ENCODE measurements around the gene PRR16.
"Not testable (repeated sequence)": the region's sequence is repeated elsewhere in the genome, so short reads cannot be mapped to it uniquely, and the experiment has no call there.

PRR16 gene

DNA sequence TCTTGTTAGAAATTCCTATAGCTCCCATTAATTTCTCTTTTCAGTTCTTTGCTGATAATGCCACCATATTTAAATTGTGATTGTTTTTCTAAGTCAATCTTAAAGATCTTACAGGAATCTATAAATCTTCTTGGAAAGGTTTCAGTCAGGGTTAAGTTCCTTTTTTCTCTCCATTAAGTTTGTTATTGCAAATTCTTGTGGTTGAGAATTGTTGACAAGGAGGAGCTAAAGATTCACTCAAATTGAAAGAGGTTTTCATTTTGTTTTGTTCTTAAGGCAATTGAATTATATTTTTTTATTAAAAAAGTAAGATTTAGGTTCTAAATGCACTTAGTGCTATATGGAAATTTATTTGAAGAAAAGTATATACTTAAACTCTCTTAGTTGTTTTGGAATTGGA, 213.4 kb downstream of the PRR16 start:
- DNase-seq = no peak

DNA sequence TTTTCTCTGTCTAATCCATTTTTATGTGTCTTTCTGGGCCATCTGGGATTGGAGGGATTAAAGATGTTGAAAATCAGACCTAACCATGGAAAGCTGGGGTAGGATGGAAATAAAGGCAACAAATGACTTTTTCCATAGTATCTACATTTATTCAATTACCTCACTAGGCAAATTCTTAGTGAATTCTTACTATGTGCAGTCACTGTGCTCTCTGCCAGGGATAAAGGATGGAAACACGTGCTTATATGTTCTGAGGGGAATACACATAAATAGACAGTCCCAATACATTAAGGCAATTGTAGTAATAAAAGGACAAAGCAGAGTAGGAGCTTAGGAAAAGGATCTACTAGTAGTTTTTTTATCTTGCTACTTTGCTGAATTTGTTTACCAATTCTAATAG, 214.2 kb downstream of the PRR16 start:
- no peak for DNase-seq

DNA sequence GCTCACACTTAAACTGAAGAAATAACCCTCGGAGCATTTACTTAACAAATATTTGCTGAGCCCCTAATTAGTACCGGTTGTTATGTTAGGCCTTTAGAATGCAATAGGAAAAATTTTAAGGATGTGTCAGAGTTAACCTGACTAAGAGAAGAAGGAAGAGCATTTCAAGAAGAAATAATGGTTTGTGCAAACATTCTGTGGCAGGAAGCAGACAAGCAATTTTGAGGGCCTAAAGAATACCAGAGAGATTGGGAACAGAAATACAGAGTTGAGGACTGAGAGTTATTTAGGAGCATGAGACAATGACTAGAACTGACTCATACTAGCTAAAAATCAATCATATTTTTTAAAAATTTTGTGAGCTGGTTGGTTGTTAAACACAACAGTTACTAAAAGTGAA, 218.8 kb downstream of the PRR16 start:
- no peak for DNase-seq

DNA sequence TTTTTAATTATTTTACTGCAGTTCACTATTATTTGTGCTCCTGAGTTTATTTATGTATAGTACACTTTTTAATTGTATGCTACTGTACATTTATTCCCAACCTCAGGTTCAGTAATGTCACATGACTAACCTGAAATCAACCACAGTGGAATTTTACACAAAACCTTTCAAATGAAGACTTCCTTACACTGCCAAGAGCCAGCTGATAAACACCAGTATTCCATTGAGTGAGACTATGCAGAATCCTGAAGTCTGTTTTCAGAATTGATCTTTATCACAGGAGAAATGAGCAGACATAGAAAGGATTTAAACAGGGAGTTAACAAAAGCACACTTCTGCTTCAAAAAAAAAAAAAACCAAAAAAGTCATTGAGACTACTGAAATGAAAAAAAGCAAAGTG, 219.5 kb downstream of the PRR16 start:
- no peak for DNase-seq

DNA sequence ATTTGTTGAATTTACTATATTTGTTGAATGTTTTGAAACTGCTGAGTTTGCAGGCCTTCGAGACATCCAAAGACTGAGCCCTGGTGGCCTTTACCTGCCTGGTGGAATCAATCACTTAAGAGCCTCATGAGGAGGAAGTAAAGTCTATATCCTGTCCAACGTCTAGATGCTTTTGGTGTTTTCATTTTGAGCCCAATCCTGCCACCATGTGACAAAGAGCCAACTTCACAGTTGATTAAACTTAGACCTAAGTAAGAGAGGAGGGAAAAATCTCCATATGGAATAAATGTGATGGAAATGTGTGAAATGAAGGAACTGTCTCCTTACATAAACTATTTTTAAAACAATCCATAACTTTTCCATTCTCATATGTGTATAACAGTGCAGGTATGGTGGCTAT, 220.1 kb downstream of the PRR16 start:
- no peak for DNase-seq

DNA sequence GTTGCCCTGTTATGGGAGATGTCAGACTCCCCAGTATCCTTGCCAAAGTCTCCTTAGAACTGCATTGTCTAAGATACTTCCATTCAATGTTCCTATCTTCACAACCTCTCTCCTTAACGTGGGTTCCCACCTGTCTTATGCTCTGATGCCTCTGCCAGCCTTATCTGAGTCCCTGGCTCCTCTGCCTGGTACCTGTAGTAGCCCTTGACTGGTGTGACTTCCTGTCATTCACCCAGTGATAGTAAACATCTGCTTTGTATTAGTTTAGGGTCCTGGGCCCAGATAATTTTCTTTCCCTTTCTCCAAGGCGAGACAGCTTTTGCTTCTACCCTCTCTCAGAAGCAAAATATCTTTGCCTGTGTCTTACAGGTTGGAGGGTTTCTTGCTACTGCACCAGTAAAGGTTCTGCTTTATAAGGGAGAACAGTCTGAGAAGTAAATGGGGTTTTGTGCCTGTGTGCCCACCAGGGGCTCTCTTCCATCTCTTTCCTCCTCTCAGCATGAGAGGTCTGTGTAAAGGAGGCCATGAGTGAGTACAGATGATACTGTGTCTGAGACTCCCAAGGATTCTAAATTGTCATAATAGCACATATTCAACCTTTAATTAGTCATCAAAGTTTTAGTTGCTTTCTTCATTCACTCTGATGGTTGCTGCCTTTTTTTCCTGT, 220.8 kb downstream of the PRR16 start:
- no peak for DNase-seq

DNA sequence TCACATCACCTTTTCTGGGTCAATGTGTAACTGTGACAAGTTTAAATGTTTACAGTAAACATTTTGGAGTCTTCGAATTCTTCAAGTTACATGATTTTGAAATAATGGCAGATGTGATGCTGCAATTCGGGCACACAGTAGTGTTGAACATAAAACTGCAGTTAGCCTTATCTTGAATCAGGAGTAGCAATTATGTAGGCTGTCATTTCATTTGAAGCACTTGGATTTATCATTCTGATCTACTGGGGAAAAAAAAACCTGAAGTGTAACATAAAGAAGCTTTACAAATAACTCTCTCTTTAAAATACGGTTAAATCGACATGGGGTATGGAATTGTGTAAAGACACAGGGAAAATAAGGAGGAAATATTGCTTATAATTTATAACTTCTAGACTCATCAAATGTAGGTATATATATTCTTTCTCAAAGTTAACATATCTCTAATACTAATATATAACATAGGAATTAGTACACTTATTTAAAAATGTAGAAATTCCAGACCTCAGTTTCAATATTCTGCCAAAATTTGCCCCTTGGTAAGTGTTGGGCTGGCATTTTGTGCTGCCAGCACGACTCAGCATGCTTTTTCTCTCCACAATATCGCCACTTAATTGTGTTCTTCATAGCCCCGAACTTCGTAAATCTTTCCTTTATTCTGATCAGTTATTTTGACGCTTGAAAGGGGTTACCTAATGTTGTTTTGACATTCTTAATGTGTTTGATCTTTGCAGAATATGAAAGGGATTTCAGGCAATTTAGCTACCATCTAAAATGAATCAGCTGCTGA, 226.7 kb downstream of the PRR16 start:
- DNase-seq = no peak

DNA sequence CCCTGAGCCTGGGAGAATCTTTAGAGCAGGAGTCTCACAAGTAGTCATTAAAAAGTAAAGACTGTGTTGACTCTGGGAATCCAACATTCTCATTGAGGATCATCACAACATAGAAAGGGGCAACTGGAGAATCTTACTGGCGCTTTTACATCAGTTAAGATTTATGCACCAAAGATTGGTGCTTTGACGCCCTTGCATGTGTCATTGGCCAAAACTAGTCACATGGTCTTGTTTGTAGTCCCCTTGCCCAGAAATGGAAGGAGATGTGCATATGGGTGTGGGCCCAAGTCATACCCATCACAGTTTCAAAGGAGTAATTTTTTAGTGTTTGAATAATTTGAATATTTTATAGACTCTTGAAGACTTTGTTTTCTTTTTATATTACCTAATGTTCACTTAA, 228.2 kb downstream of the PRR16 start:
- no peak for DNase-seq

DNA sequence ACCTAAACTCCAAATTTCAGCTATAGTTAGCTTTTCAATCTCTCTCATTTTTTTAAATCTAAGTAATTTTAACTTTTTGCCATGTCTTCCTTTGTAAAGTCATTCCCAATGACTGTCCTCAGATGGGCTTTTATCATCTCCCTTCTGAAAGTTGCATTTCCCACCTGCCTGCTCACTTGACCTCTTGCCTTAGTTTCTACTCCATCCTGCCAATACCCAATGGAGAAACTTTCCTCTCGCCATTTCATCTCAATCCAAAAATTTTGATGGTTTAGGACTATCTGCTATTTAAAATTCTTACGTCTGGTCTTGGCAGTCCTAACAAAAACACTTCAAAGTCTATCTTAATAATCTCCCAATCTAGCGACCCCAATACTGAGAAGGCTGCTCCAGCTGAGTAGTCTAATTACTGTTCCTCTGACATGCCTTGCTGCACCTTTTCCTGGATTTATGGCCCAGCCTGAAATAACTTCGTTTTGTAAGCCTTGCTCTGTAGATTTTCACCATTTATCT, 231.3 kb downstream of the PRR16 start:
- no peak for DNase-seq

DNA sequence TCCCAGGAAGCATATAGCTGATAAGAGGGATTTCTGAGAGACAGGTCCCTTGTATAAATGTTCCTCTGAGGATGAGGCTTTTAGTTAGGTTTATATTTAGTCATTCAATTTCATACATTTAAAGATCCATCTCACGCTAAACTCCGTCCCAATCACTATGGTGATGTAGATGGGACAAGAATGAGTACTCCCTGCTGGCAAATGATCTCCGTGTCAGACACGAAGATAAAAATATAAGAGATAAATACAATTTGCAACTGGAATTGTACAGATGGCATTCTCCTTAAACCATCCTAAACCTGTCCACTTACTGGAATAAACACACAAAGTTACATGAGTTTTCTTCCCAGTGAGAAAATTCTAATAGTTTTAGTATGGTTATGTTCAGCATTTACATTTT, 233.0 kb downstream of the PRR16 start:
- no peak for DNase-seq

DNA sequence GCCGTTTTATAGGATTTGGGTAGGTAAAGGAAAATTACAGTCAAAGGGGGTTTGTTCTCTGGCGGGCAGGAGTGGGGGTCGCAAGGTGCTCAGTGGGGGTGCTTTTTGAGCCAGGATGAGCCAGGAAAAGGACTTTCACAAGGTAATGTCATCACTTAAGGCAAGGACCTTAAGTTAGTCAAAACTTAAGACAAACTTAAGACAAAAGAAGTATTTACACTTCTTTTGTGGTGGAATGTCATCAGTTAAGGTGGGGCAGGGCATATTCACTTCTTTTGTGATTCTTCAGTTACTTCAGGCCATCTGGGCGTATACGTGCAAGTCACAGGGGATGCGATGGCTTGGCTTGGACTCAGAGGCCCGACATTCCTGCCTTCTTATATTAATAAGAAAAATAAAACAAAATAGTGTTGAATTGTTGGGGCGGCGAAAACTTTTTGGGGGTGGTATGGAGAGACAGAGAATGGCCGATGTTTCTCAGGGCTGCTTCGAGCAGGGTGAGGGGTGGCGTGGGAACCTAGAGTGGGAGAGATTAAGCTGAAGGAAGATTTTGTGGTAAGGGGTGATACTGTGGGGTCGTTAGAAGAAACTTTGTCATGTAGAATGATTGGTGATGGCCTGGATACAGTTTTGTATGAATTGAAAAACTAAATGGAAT, 233.7 kb downstream of the PRR16 start:
- DNase-seq = not testable (repeated sequence)

DNA sequence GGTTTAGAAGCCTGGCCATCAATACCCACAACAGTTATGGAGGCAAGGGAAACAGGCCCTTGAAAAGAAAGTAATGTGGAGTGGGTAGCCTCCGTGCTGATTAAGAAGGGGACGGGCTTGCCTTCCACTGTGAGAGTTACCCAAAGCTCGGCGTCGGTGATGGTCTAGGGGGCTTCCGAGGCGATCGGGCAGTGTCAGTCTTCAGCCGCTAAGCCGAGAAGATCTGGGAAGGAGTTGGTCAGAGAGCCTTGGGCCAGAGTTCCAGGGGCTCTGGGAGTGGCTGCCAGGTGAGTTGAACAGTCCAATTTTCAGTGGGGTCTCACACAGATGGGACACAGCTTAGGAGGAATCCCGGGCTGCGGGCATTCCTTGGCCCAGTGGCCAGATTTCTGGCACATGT, 236.6 kb downstream of the PRR16 start:
- DNase-seq = not testable (repeated sequence)

DNA sequence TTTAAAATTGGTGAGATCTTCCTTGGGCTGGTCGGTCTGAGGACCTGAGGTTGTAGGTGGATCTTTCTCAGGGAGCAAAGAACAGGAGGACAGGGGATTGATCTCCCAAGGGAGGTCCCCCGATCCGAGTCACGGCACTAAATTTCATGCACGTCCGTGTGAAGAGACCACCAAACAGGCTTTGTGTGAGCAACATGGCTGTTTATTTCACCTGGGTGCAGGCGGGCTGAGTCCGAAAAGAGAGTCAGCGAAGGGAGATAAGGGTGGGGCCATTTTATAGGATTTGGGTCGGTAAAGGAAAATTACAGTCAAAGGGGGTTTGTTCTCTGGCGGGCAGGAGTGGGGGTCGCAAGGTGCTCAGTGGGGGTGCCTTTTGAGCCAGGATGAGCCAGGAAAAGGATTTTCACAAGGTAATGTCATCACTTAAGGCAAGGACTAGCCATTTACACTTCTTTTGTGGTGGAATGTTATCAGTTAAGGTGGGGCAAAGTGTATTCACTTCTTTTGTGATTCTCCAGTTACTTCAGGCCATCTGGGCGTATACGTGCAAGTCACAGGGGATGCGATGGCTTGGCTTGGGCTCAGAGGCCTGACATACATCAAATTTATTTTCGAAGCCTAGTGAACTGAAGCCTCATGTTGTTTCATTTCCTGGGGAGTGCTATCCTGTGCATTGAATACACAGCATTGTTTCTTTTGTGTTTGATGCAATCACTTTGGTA, 238.9 kb downstream of the PRR16 start:
- not testable (repeated sequence) for DNase-seq

DNA sequence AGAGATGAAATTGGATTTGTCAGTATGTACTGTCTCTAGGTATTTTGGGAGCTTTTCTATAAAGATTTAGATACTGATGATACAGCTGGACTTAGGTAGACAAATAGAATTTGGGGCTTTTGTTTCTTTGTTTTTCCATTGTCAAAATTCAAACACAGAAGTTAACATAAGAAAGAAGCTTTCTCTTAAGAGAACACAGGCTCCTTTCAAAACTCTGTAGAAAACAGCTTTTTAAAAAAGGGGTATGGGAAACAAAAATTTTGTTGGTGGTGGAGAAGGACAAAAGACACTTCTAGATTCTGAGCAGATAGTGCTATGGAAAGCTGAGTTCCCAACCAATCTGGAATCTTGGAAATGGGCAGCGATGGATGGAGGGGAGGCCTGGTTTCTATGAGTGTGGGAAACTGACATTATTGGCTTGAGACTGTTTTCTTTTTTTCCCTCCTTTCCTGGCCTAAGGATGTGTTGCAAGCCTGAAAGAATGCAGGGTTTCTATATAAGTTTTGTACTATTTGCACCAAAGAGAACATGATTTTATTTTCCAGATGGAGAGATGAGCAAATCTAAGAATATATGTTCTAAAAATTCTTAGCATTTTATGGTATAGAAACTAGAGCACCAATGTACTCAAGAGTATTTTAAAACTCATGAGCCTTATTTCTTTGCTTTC, 240.0 kb downstream of the PRR16 start:
- DNase-seq = no peak

DNA sequence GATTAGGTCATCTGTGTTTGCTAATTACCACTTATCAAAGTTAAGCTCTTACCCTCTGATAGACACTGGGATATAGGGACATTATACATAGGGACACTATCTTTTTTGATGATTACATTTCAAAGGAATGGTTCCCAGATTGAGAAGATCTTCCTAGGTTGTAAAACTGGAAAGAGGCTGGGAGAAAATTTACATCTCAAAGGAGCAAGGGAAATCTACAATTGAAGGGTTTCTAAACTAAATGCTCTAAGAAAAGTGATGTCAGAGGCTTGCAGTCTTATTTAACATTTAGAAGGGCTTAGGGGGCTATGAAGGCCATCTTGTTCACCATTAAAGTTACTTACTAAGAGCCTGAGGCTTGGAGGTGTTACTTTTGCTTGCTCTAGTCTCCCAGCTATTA, 242.8 kb downstream of the PRR16 start:
- no peak for DNase-seq

DNA sequence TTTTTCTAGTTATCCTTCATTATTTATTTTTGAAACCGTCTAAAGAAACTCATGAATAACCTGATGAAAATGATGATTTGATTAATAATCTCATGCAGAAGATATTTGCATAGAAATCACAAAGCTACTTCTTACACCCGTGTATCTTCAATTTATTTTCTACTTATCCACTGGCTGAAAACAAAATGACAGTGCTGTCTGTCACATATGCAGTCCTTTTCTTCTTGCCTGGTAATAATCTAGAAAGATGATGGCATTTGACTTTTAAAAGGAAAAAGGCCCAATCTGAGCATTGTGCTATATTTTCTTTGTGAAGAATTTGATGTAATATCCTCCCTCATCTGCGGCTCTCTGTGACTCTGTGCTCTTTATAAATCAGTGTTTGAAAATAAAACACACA, 253.3 kb downstream of the PRR16 start:
- DNase-seq = no peak

DNA sequence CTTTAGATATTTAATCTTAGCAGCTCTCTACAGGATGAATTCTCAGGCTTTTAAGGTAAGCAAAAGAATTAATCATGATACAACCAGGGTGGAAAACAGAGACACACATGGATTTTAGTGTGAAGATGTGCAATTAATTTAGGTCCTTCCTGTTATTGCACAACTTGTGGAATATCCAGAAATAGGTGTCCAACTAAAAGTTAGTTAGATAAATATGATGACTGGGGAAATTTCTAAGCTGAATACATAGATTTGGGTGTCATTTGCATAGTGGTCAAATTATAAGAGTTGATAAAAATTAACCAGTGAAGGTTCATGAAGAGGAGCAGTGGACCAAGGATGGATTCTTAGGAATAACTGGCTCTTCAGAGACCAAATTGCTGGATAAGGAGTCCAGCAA, 266.1 kb downstream of the PRR16 start:
- no peak for DNase-seq

DNA sequence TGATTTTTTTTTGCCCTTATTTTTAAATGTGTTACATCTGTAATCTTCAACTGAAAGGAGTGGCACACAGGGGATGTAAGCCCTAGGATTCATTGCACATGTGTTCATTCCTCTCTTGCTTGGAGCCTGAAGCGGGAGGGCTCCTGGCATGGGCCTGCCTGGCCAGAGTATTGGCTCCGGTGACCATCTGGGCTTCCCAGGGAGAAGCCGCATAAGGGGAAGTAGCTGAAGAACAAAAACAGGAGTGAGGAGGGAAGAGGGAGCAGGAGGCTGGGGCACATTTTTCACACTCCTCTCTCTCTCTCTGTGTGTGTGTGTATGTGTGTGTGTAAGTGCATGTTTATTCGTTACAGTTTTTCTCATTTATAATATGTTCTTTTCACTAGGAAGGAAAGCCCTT, 269.9 kb downstream of the PRR16 start:
- no peak for DNase-seq

DNA sequence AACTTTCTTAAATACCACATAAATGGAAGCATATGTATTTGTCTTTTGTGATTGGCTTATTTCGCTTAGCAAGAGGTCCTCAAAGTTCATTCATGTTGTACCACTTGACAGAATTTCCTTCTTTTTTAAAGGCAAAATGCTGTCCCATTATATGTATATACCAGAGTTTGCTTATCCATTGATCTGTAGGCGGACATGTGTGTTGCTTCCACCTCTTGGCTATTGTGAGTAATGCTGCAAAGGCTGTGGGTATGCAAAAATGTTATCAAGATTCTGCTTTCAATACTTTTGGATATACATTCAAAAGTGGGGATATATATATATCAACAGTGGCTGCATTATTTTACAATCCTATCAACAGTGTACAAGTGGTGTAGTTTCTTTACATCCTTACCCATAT, 271.0 kb downstream of the PRR16 start:
- DNase-seq = no peak

All from stimulated activated CD4-positive, alpha-beta T cell treated with anti-CD3 and anti-CD28 coated beads, Interleukin-15, amount 100 ng/mL, for 24 hours (primary cell).